Measurements from ENCODE around the gene NIBAN1.

DNA sequence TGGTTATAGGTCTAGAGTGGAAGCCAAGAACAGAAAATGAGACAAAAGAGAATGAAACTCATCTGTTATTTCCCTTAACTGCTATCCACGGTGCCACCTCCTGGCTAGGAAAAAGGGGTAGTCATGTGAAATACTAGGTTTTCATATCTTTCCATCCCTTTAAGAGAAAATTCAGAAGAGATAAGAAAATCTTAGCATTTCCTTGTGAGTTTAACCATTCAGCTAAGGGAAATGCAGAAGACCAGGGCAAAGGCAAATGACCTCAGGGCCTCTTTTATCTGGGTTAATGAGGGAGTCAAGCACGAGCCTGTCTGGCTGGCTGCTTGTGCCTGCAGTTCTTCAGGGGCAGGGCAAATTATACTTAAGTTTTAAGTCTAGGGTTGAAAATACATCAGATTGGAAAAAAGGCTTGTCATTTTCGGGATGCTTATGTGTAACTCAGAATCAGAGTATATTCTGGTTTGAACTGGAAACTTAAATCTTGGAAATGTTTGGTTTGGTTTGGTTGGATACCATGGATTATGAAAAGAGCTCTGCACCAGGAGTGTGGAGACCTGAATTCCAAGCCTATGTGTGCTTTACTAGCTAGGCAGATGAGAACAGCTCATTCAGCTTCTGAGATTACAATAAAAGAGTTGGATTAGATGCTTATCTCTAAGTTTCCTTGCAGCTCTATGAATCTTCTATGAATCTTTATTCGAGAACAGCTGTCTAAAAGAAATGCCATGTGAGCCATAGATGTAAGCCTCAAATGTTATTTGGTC, 19.9 kb downstream of the NIBAN1 start:
- TF ChIP-seq, protein P1, sequence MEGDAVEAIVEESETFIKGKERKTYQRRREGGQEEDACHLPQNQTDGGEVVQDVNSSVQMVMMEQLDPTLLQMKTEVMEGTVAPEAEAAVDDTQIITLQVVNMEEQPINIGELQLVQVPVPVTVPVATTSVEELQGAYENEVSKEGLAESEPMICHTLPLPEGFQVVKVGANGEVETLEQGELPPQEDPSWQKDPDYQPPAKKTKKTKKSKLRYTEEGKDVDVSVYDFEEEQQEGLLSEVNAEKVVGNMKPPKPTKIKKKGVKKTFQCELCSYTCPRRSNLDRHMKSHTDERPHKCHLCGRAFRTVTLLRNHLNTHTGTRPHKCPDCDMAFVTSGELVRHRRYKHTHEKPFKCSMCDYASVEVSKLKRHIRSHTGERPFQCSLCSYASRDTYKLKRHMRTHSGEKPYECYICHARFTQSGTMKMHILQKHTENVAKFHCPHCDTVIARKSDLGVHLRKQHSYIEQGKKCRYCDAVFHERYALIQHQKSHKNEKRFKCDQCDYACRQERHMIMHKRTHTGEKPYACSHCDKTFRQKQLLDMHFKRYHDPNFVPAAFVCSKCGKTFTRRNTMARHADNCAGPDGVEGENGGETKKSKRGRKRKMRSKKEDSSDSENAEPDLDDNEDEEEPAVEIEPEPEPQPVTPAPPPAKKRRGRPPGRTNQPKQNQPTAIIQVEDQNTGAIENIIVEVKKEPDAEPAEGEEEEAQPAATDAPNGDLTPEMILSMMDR (IDR thresholded peaks at IDR 0.05; ENCODE audit: insufficient read depth, low read depth, low read length): no peak
- TF ChIP-seq EZH2 (IDR thresholded peaks at IDR 0.05; ENCODE audit: insufficient read depth, low read length): no peak
